OCI-LY1 (cell line): ENCODE data around the gene AQR.
"Not testable (repeated sequence)": the region's sequence is repeated elsewhere in the genome, so short reads cannot be mapped to it uniquely, and the experiment has no call there.

Experiments used
- H2AFZ ChIP-seq: fragments of 200-600 bp; sonication (generic), shearing (Covaris generic); 2 replicates; pipeline ENCODE4 v1.6.0; 2014; ENCODE audit warnings: antibody characterized with exemption, mild to moderate bottlenecking, low read length
- H3F3A ChIP-seq: fragments of 200-600 bp; sonication (generic), shearing (Covaris generic); 2 replicates; pipeline ENCODE4 v1.6.0; 2014; ENCODE audit warnings: mild to moderate bottlenecking, antibody characterized with exemption, low read length, moderate library complexity; ENCODE audit not compliant: insufficient read depth
- H3K27ac ChIP-seq: fragments of 200-600 bp; sonication (generic); 2 replicates; pipeline ENCODE4 v1.5.1; 2014; ENCODE audit warnings: low read length, mixed run types, mild to moderate bottlenecking, low read depth; ENCODE audit not compliant: poor library complexity, severe bottlenecking
- H3K27me3 ChIP-seq: fragments of 200-600 bp; sonication (generic); 2 replicates; pipeline ENCODE4 v1.6.0; 2014; ENCODE audit warnings: antibody characterized with exemption, mild to moderate bottlenecking, low read length, moderate library complexity; ENCODE audit not compliant: insufficient read depth
- H3K36me3 ChIP-seq: fragments of 200-600 bp; sonication (generic); 2 replicates; pipeline ENCODE4 v1.6.1; 2014; ENCODE audit warnings: mild to moderate bottlenecking, antibody characterized with exemption, low read length, moderate library complexity, mixed read lengths; ENCODE audit not compliant: insufficient read depth
- H3K4me1 ChIP-seq: fragments of 200-600 bp; sonication (generic); 2 replicates; pipeline ENCODE4 v1.5.1; 2014; ENCODE audit warnings: mild to moderate bottlenecking, low read length, moderate library complexity; ENCODE audit not compliant: insufficient read depth, severe bottlenecking
- H3K4me2 ChIP-seq: fragments of 200-600 bp; sonication (generic), shearing (Covaris generic); 2 replicates; pipeline ENCODE4 v1.6.1; 2014; ENCODE audit warnings: low read length
- H3K4me3 ChIP-seq: fragments of 200-600 bp; sonication (generic); 2 replicates; pipeline ENCODE4 v1.5.1; 2014; ENCODE audit warnings: low read length, low read depth, mild to moderate bottlenecking, mixed read lengths; ENCODE audit not compliant: poor library complexity, severe bottlenecking
- H3K79me2 ChIP-seq: fragments of 200-600 bp; shearing (Covaris generic); 2 replicates; pipeline ENCODE4 v1.6.1; 2016; ENCODE audit warnings: mixed run types, low read length, mixed read lengths; ENCODE audit not compliant: insufficient read depth
- H3K9ac ChIP-seq: fragments of 200-600 bp; sonication (generic), shearing (Covaris generic); 2 replicates; pipeline ENCODE4 v1.6.1; 2014; ENCODE audit warnings: mild to moderate bottlenecking, low read length, mixed read lengths
- H3K9me2 ChIP-seq: fragments of 200-600 bp; sonication (generic), shearing (Covaris generic); 2 replicates; pipeline ENCODE4 v1.6.1; 2014; ENCODE audit warnings: low read depth, mild to moderate bottlenecking, low read length, mixed read lengths
- H3K9me3 ChIP-seq: fragments of 200-600 bp; shearing (Covaris generic); 2 replicates; pipeline ENCODE4 v1.6.1; 2014; ENCODE audit warnings: low read length, mixed read lengths
- H4K20me1 ChIP-seq: fragments of 200-600 bp; sonication (generic), shearing (Covaris generic); 2 replicates; pipeline ENCODE4 v1.6.0; 2016; ENCODE audit warnings: mild to moderate bottlenecking, low read length; ENCODE audit not compliant: insufficient read depth
- CTCF ChIP-seq: fragments of 200-600 bp; sonication (generic), shearing (Covaris generic); IDR thresholded peaks from 2 replicates; pipeline ENCODE4 v1.5.1; 2017; ENCODE audit warnings: mild to moderate bottlenecking, antibody characterized with exemption, low read length, moderate library complexity, mixed read lengths
- EZH2 ChIP-seq: fragments of 200-600 bp; sonication (generic), shearing (Covaris generic); IDR thresholded peaks from 2 replicates; pipeline ENCODE4 v1.8.0; 2017; ENCODE audit warnings: borderline replicate concordance, mixed run types, mild to moderate bottlenecking, antibody characterized with exemption, low read length, moderate library complexity, mixed read lengths

Gene AQR

GRCh38 chr15:34973512-34973911 lies 4.0 kb upstream of the AQR start:
- Histone ChIP-seq H3F3A (no peaks in the 10 kb centered on the region), H2AFZ (no peak overlapping the region), H3K9ac (no peak overlapping the region), H3K4me1 (peaks cover 5% of the 10 kb centered on the region), H3K27me3 (no peaks in the 10 kb centered on the region), H3K4me2 (no peak overlapping the region), H3K9me3 (no peaks in the 10 kb centered on the region), H3K27ac (no peak overlapping the region), H3K36me3 (peaks cover 5% of the 10 kb centered on the region; the same call in 1 of the 2 replicates), H3K9me2 (no peaks in the 10 kb centered on the region), H4K20me1 (no peaks in the 10 kb centered on the region), H3K4me3 (no peak overlapping the region), H3K79me2 (peaks cover 10% of the 10 kb centered on the region)
- TF ChIP-seq CTCF (no peak), EZH2 (no peak)

- peak overlapping the region; percentile 80 for H3K4me3 ChIP-seq
- H2AFZ ChIP-seq, H3K9me2 ChIP-seq: not testable (repeated sequence)
These were observed 629 bp upstream of the AQR start for GRCh38 chr15:34970098-34970643.

GRCh38 chr15:34964277-34964676 lies 5.3 kb downstream of the AQR start:
- Histone ChIP-seq H3K9me3 (no peaks in the 10 kb centered on the region), H3K9me2 (no peaks in the 10 kb centered on the region)

More at GRCh38 chr15:34970098-34970643, 629 bp upstream of the AQR start:
- not testable (repeated sequence) for H3K9me3 ChIP-seq, H3K27ac ChIP-seq, H4K20me1 ChIP-seq, H3K27me3 ChIP-seq, H3K36me3 ChIP-seq, H3F3A ChIP-seq
- H3K79me2 ChIP-seq: peaks cover 30% of the 10 kb centered on the region
- peaks cover 14% of the 10 kb centered on the region for H3K4me1 ChIP-seq
- peak overlapping the region; percentile 98 for H3K4me2 ChIP-seq
- peak overlapping the region; percentile 13; the same call in 1 of the 2 replicates for H3K9ac ChIP-seq

More at GRCh38 chr15:34964277-34964676, 5.3 kb downstream of the AQR start:
- Histone ChIP-seq H3K27me3 (no peaks in the 10 kb centered on the region), H3K79me2 (peaks cover 31% of the 10 kb centered on the region), H3K27ac (no peak overlapping the region), H3K4me2 (no peak overlapping the region), H3K4me1 (peaks cover 14% of the 10 kb centered on the region), H3K9ac (no peak overlapping the region), H4K20me1 (no peaks in the 10 kb centered on the region), H3K4me3 (no peak overlapping the region), H2AFZ (no peak overlapping the region), H3K36me3 (peaks cover 28% of the 10 kb centered on the region), H3F3A (no peaks in the 10 kb centered on the region)
- TF ChIP-seq CTCF (no peak), EZH2 (no peak)
